ENCODE results near the gene CBR3.

CBR3 gene

DNA sequence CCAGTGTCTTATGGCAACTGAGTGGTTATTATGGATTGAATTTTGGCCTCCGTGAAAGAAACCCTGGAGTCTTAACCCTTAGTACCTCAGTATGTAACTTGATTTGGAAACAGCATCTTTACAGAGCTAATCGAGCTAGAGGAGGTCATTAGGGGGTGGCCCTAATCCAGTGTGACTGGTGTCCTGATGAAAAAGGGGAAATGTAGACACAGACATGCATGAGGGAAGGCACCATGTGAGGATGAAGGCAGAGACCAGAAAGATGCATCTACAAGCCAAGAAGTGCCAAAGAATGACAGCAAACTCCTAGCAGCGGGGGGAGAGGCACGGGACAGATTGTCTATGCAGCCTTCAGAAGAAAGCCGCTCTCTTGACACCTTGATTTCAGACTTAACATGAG lies 36.5 kb downstream of the CBR3 start:
- Histone ChIP-seq H3K27me3 (ENCODE audit: insufficient read depth, low read length) (no peaks in the 10 kb centered on the region), H3K27ac (ENCODE audit: low read depth, low read length) (no peak overlapping the region), H3K4me3 (ENCODE audit: low read depth, low read length) (no peak overlapping the region), H3K36me3 (ENCODE audit: insufficient read depth, low read length) (no peaks in the 10 kb centered on the region), H3K79me2 (ENCODE audit: control insufficient read depth, insufficient read depth, low read length, unreplicated experiment) (no peaks in the 10 kb centered on the region), H3K4me1 (ENCODE audit: control insufficient read depth, insufficient read depth, low read length, unreplicated experiment) (no peaks in the 10 kb centered on the region), H2AFZ (ENCODE audit: low read length, unreplicated experiment) (no peak overlapping the region)

DNA sequence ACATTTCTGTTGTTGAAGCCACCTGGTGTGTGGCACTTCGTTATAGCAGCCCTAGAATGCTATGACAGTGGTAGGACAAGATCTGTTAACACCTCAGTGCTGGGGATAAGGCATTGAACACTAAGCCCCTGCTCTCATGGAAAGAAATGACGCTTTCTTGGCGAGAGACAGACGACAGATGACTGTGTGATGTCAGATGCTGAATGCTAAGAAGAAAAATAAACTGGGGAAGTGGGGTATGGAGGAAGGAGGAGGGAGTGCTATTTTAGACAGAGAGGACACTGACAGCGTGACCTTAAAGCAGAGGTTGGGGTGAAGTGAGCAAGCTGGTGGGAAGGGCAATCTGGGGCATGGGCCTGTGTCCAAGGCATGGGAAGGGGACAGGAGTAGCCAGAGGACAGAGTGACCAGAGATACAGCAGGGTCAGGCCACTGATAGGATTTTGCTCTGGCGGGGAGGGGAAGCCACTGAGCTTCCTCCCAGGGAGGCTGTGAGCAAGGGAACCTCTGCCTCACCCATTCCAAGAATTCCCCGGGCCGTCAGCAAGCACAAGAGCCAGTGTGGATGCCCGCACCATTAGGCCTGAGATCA lies 37.0 kb downstream of the CBR3 start:
- Histone ChIP-seq H3K36me3 (ENCODE audit: insufficient read depth, low read length) (no peaks in the 10 kb centered on the region), H3K4me1 (ENCODE audit: control insufficient read depth, insufficient read depth, low read length, unreplicated experiment) (no peaks in the 10 kb centered on the region), H3K79me2 (ENCODE audit: control insufficient read depth, insufficient read depth, low read length, unreplicated experiment) (no peaks in the 10 kb centered on the region), H3K27me3 (ENCODE audit: insufficient read depth, low read length) (no peaks in the 10 kb centered on the region), H3K27ac (ENCODE audit: low read depth, low read length) (no peak overlapping the region), H3K4me3 (ENCODE audit: low read depth, low read length) (no peak overlapping the region), H2AFZ (ENCODE audit: low read length, unreplicated experiment) (no peak overlapping the region)

DNA sequence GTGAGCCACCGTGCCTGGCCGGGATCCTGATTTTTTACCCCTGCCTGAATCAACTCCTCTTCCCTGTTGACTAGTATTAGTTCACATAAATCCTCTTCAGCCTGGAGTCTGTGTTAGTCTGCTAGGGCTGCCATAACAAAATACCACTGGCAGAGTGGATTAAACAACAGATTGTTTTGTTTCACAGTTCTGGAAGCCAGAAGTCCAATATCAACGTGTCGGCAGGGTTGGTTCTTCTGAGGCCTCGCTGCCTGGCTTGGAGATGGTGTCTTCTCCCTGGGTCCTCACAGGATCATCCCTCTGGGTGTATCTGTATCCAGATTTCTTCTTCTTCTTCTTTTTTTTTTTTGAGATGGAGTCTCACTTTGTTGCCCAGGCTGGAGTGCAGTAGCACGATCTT lies 39.9 kb downstream of the CBR3 start:
- H3K36me3 ChIP-seq (ENCODE audit: insufficient read depth, low read length) = no peaks in the 10 kb centered on the region
- no peaks in the 10 kb centered on the region for H3K79me2 ChIP-seq (ENCODE audit: control insufficient read depth, insufficient read depth, low read length, unreplicated experiment)
- H3K27ac ChIP-seq (ENCODE audit: low read depth, low read length) = no peak overlapping the region
- no peak overlapping the region for H2AFZ ChIP-seq (ENCODE audit: low read length, unreplicated experiment)
- no peaks in the 10 kb centered on the region for H3K27me3 ChIP-seq (ENCODE audit: insufficient read depth, low read length)
- H3K4me3 ChIP-seq (ENCODE audit: low read depth, low read length) = no peak overlapping the region
- no peaks in the 10 kb centered on the region for H3K4me1 ChIP-seq (ENCODE audit: control insufficient read depth, insufficient read depth, low read length, unreplicated experiment)

DNA sequence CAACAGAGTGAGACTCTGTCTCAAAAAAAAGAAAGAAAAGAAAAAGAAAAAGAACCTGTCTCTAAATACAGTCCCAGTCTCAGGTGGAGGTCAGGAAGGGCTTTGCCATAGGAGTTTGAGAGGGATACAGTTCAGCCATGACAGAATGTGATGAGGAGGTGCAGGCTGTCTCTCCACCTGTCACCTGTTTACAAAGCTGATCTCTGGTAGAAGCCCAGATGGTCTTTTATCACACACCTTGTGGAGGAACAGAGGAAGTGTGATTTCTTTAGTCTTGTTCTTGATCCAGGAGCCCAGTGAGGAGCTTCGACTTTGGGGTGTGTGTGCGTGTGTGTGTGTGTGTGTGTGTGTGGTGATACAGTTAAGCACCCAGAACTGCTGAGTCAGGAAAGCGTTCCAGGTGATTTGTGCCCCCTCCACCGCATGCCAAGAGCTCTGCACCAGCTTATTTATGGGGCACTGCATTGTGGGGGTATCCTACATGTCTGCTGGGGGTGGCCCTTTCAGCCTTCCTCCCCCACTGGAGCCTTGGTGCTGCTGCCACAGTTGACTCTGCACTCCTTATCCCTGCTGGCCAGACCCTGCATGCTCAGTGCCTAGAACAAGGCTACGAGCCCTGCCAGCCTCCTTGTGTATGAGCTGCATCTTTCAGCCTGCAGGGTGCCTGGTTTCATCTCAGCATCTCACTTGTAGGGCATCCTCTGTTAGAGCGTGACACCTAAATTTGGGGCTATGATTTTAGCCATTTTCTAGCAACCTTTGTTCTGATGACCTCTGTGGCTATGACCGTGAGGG lies 41.1 kb downstream of the CBR3 start:
- Histone ChIP-seq H3K4me3 (ENCODE audit: low read depth, low read length) (no peak overlapping the region), H3K36me3 (ENCODE audit: insufficient read depth, low read length) (no peaks in the 10 kb centered on the region), H3K4me1 (ENCODE audit: control insufficient read depth, insufficient read depth, low read length, unreplicated experiment) (no peaks in the 10 kb centered on the region), H3K79me2 (ENCODE audit: control insufficient read depth, insufficient read depth, low read length, unreplicated experiment) (no peaks in the 10 kb centered on the region), H3K27me3 (ENCODE audit: insufficient read depth, low read length) (no peaks in the 10 kb centered on the region), H3K27ac (ENCODE audit: low read depth, low read length) (no peak overlapping the region), H2AFZ (ENCODE audit: low read length, unreplicated experiment) (no peak overlapping the region)

DNA sequence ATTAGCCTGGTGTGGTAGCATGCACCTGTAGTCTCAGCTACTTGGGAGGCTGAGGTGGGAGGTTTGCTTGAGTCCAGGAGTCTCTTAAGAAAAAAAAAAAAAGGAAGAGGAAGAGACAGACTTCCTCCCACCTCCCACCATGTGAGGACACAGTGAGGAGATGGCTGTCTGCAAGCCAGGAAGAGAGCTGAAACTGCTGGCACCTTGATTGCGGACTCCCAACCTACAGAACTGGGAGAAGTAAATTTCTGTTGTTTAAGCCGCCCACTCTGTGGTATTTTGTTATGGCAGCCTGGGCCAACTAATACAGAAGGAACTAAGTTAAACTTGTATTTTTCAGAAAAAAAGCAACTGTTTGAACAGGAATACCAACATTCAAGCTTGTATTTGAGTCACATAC lies 43.5 kb downstream of the CBR3 start:
- Histone ChIP-seq H3K4me3 (ENCODE audit: low read depth, low read length) (no peak overlapping the region), H3K27ac (ENCODE audit: low read depth, low read length) (no peak overlapping the region), H3K4me1 (ENCODE audit: control insufficient read depth, insufficient read depth, low read length, unreplicated experiment) (no peaks in the 10 kb centered on the region)

DNA sequence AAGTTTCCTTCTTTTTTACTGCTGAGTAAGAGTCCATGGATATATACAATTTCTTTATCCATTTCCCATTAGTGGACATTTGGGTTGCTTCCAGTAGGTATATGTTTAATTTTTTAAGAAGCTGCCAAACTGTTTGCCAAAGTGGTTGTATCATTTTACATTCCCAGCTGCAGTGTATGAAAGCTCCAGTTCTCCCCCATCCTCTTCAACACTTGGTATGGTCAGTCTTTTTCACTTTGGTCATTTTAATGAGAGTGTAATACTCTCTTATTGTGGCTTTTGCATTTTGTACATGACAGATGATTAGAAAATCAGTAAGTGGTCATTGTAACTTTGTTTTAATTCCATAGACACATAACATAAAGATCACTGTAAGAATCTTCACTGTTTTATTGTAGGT lies 44.3 kb downstream of the CBR3 start:
- H2AFZ ChIP-seq (ENCODE audit: low read length, unreplicated experiment) = no peak overlapping the region
- H3K79me2 ChIP-seq (ENCODE audit: control insufficient read depth, insufficient read depth, low read length, unreplicated experiment) = no peaks in the 10 kb centered on the region
- H3K36me3 ChIP-seq (ENCODE audit: insufficient read depth, low read length) = no peaks in the 10 kb centered on the region
- no peaks in the 10 kb centered on the region for H3K4me1 ChIP-seq (ENCODE audit: control insufficient read depth, insufficient read depth, low read length, unreplicated experiment)
- no peaks in the 10 kb centered on the region for H3K27me3 ChIP-seq (ENCODE audit: insufficient read depth, low read length)
- H3K4me3 ChIP-seq (ENCODE audit: low read depth, low read length) = no peak overlapping the region
- no peak overlapping the region for H3K27ac ChIP-seq (ENCODE audit: low read depth, low read length)

More for the DNA sequence above, 43.5 kb downstream of the CBR3 start:
- no peaks in the 10 kb centered on the region for H3K27me3 ChIP-seq (ENCODE audit: insufficient read depth, low read length)
- no peaks in the 10 kb centered on the region for H3K79me2 ChIP-seq (ENCODE audit: control insufficient read depth, insufficient read depth, low read length, unreplicated experiment)
- no peaks in the 10 kb centered on the region for H3K36me3 ChIP-seq (ENCODE audit: insufficient read depth, low read length)
- H2AFZ ChIP-seq (ENCODE audit: low read length, unreplicated experiment) = no peak overlapping the region

DNA sequence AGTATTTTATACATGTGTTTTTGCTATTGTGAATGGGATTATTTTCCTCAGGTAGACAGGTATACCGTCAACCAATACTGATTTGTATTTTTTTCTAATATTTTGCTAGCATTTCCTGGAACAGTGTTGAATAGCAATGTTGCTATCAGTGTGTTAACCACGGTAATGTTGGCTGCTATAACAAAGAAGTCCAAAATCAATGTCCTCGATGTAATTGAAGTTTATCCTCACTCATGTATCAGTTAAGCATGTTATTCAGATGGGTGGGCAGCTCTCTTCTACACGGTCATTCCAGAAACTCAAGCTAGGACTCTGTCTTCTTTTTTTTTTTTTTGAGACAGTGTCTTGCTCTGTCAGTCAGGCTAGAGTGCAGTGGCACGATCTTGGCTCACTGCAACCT lies 46.1 kb downstream of the CBR3 start:
- Histone ChIP-seq H3K27ac (ENCODE audit: low read depth, low read length) (no peak overlapping the region), H3K4me3 (ENCODE audit: low read depth, low read length) (no peak overlapping the region), H3K27me3 (ENCODE audit: insufficient read depth, low read length) (no peaks in the 10 kb centered on the region), H3K36me3 (ENCODE audit: insufficient read depth, low read length) (no peaks in the 10 kb centered on the region), H2AFZ (ENCODE audit: low read length, unreplicated experiment) (no peak overlapping the region), H3K79me2 (ENCODE audit: control insufficient read depth, insufficient read depth, low read length, unreplicated experiment) (no peaks in the 10 kb centered on the region), H3K4me1 (ENCODE audit: control insufficient read depth, insufficient read depth, low read length, unreplicated experiment) (no peaks in the 10 kb centered on the region)

DNA sequence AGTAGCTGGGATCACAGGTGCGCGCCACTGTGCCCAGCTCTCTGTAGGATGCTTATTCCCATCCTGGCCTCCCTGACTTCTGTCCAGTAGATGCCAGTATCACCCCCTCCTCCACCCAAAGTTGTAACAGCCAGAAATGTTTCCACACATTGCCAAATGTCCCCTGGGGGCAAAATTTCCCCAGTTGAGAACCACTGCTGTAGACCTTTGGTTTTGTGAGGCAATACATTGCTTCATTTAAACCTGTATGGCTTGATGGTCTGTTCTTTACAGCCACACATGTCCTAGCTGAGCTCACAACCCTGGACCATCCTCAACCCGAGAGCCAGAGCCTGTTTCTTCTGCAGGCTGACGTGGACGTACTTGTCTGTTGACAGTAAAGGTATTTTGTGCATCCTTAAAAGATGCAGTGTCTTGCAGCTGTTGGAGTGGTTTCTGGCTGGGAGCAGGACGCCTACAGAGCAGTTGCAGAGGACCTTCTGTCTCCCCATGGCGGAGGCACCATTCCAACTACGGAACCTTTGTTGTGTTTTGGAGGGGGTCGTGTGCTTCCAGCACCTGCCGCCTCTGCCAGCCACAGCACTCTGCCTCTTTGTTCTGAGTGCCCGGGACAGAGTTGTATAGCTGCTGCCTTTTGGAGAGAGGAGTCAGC lies 48.4 kb downstream of the CBR3 start:
- Histone ChIP-seq H3K4me1 (ENCODE audit: control insufficient read depth, insufficient read depth, low read length, unreplicated experiment) (no peaks in the 10 kb centered on the region), H3K79me2 (ENCODE audit: control insufficient read depth, insufficient read depth, low read length, unreplicated experiment) (no peaks in the 10 kb centered on the region), H3K27ac (ENCODE audit: low read depth, low read length) (no peak overlapping the region), H2AFZ (ENCODE audit: low read length, unreplicated experiment) (no peak overlapping the region), H3K4me3 (ENCODE audit: low read depth, low read length) (no peak overlapping the region), H3K36me3 (ENCODE audit: insufficient read depth, low read length) (no peaks in the 10 kb centered on the region), H3K27me3 (ENCODE audit: insufficient read depth, low read length) (no peaks in the 10 kb centered on the region)

DNA sequence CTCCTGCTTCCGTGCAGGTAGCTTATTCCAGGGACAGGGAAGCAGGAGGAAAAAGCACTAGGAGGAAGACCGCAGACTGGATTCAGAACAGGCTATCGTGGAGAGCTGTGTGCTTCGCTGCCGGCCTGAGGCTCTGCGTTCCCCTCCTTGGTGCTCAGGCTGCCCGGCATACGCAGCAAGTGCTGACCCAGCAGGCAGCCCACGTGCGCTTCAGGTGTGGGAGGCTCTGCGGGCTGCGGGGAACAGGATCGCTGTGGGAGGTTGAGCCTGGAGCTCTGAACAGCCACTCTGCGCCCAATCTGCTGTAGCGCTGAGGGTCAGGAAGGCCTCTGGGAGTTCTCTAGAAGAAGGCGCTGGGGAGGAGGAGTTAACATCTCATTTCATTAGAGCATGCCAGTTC lies 49.7 kb downstream of the CBR3 start:
- H3K27ac ChIP-seq (ENCODE audit: low read depth, low read length) = no peak overlapping the region
- no peak overlapping the region for H3K4me3 ChIP-seq (ENCODE audit: low read depth, low read length)

DNA sequence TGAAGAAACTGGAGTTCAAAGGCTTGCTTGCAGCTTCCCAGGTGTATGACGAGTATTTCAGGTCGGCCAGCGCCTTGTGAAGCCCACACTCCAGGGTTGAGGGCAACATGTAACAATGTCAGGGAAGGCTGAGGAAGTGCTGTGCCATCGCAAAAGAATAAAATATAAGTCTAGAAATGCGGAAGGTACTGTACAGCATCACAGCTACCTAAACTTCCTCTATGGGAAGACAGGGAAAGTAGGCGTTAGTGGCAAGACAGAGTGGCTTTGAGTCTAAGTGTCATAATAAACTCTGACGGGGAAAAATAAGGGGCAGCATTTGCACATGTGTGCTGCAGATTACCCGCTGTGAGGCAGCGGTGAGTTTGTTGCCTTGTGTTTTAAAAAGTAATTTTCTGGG lies 50.6 kb downstream of the CBR3 start:
- no peaks in the 10 kb centered on the region for H3K79me2 ChIP-seq (ENCODE audit: control insufficient read depth, insufficient read depth, low read length, unreplicated experiment)
- H3K27me3 ChIP-seq (ENCODE audit: insufficient read depth, low read length) = no peaks in the 10 kb centered on the region

More for the DNA sequence above, 49.7 kb downstream of the CBR3 start:
- H2AFZ ChIP-seq (ENCODE audit: low read length, unreplicated experiment) = no peak overlapping the region
- H3K36me3 ChIP-seq (ENCODE audit: insufficient read depth, low read length) = no peaks in the 10 kb centered on the region
- H3K4me1 ChIP-seq (ENCODE audit: control insufficient read depth, insufficient read depth, low read length, unreplicated experiment) = no peaks in the 10 kb centered on the region
- no peaks in the 10 kb centered on the region for H3K79me2 ChIP-seq (ENCODE audit: control insufficient read depth, insufficient read depth, low read length, unreplicated experiment)
- H3K27me3 ChIP-seq (ENCODE audit: insufficient read depth, low read length) = no peaks in the 10 kb centered on the region

DNA sequence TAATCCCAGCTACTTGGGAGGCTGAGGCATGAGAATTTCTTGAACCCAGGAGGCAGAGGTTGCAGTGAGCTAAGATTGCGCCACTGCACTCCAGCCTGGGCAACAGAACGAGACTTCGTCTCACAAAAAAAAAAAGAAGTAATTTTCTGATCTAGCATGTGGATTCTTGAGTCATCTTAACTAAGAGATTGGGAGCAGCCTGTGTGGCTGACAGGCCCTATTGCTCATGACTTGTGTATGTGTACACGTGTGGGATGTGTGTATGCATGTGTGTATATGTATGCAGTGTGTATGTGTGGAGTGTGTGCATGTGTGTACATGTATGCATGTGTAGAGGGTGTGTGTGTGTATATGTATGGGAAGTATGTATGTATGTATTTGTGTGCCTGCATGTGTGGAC lies 51.2 kb downstream of the CBR3 start:
- Histone ChIP-seq H3K36me3 (ENCODE audit: insufficient read depth, low read length) (no peaks in the 10 kb centered on the region), H3K79me2 (ENCODE audit: control insufficient read depth, insufficient read depth, low read length, unreplicated experiment) (no peaks in the 10 kb centered on the region), H3K4me3 (ENCODE audit: low read depth, low read length) (no peak overlapping the region), H3K27me3 (ENCODE audit: insufficient read depth, low read length) (no peaks in the 10 kb centered on the region), H2AFZ (ENCODE audit: low read length, unreplicated experiment) (no peak overlapping the region), H3K27ac (ENCODE audit: low read depth, low read length) (no peak overlapping the region), H3K4me1 (ENCODE audit: control insufficient read depth, insufficient read depth, low read length, unreplicated experiment) (no peaks in the 10 kb centered on the region)

More for the DNA sequence above, 50.6 kb downstream of the CBR3 start:
- Histone ChIP-seq H3K27ac (ENCODE audit: low read depth, low read length) (no peak overlapping the region), H3K4me1 (ENCODE audit: control insufficient read depth, insufficient read depth, low read length, unreplicated experiment) (no peaks in the 10 kb centered on the region), H2AFZ (ENCODE audit: low read length, unreplicated experiment) (no peak overlapping the region), H3K4me3 (ENCODE audit: low read depth, low read length) (no peak overlapping the region), H3K36me3 (ENCODE audit: insufficient read depth, low read length) (no peaks in the 10 kb centered on the region)
